DMS153 treated with DMSO at 0.1 percent for 48 hours (cell line): ENCODE data around the gene FBXW8.

Source experiments
- DNase-seq: peaks from one replicate; lab custom pipeline; 2025; ENCODE audit not compliant: unreplicated experiment; lab: John Stamatoyannopoulos, UW

The FBXW8 gene

GRCh38 chr12:116955382-116956021, 44.8 kb downstream of the FBXW8 start:
- DNase-seq: no peak

- no peak for DNase-seq
Measured at GRCh38 chr12:116958402-116959197, 47.9 kb downstream of the FBXW8 start.

- DNase-seq: no peak
Measured at GRCh38 chr12:116959198-116959460, 48.4 kb downstream of the FBXW8 start.

- DNase-seq: no peak
Measured at GRCh38 chr12:116959845-116960514, 49.2 kb downstream of the FBXW8 start.

- no peak for DNase-seq
Measured at GRCh38 chr12:116962197-116962596, 51.4 kb downstream of the FBXW8 start.

- DNase-seq: no peak
Measured at GRCh38 chr12:116962783-116963356, 52.1 kb downstream of the FBXW8 start.

GRCh38 chr12:116964054-116965050, 53.6 kb downstream of the FBXW8 start:
- DNase-seq: peak; percentile 70

GRCh38 chr12:116968986-116969385, 58.2 kb downstream of the FBXW8 start:
- DNase-seq: no peak

- peak; percentile 30 for DNase-seq
Measured at GRCh38 chr12:116969615-116970585, 59.1 kb downstream of the FBXW8 start.

GRCh38 chr12:116971222-116971621, 60.5 kb downstream of the FBXW8 start:
- DNase-seq: no peak

GRCh38 chr12:116975779-116976393, 65.1 kb downstream of the FBXW8 start:
- DNase-seq: no peak

GRCh38 chr12:116977465-116978380, 67.0 kb downstream of the FBXW8 start:
- no peak for DNase-seq

GRCh38 chr12:116978791-116979508, 68.2 kb downstream of the FBXW8 start:
- no peak for DNase-seq

GRCh38 chr12:116980083-116980482, 69.3 kb downstream of the FBXW8 start:
- DNase-seq: no peak

- DNase-seq: no peak
Measured at GRCh38 chr12:116982791-116983411, 72.2 kb downstream of the FBXW8 start.

- DNase-seq: no peak
Measured at GRCh38 chr12:116984098-116984497, 73.3 kb downstream of the FBXW8 start.

- DNase-seq: no peak
Measured at GRCh38 chr12:116990329-116990728, 79.6 kb downstream of the FBXW8 start.
